LNCaP clone FGC (cell line): Measurements from ENCODE around the gene MXD4.
"Not testable (repeated sequence)": the region's sequence is repeated elsewhere in the genome, so short reads cannot be mapped to it uniquely, and the experiment has no call there.

Experiments
- DNase-seq: peaks from one replicate; pipeline ENCODE4 v3.0.0-alpha.2; 2011; ENCODE audit warnings: low read depth
- H3K4me3 ChIP-seq: 2 replicates; pipeline ENCODE4 v1.5.1; 2011; ENCODE audit warnings: mild to moderate bottlenecking, low read depth, low read length, control low read depth
- CTCF ChIP-seq: IDR thresholded peaks from 2 replicates; pipeline ENCODE4 v1.5.1; 2012; ENCODE audit warnings: mild to moderate bottlenecking; ENCODE audit not compliant: control insufficient read depth, insufficient read depth; ENCODE audit errors: extremely low read depth

Gene MXD4

GRCh38 chr4:2222838-2223237, 39.1 kb downstream of the MXD4 start:
- DNase-seq = no peak
- no peak for TF ChIP-seq CTCF
- no peak overlapping the region for H3K4me3 ChIP-seq

GRCh38 chr4:2221378-2221777, 40.5 kb downstream of the MXD4 start:
- DNase-seq, H3K4me3 ChIP-seq: not testable (repeated sequence)

- no peak overlapping the region for H3K4me3 ChIP-seq
- no peak for DNase-seq
- peak; percentile 97 for TF ChIP-seq CTCF
Measured at GRCh38 chr4:2220016-2220630, 41.8 kb downstream of the MXD4 start.

- no peak for TF ChIP-seq CTCF
- DNase-seq = no peak
- no peak overlapping the region for H3K4me3 ChIP-seq
Measured at GRCh38 chr4:2219233-2219760, 42.6 kb downstream of the MXD4 start.

GRCh38 chr4:2218436-2218835, 43.5 kb downstream of the MXD4 start:
- no peak for DNase-seq
- no peak for TF ChIP-seq CTCF
- no peak overlapping the region for H3K4me3 ChIP-seq

GRCh38 chr4:2217726-2218125, 44.2 kb downstream of the MXD4 start:
- H3K4me3 ChIP-seq = no peak overlapping the region
- no peak for DNase-seq
- TF ChIP-seq CTCF = no peak

GRCh38 chr4:2212831-2213230, 49.1 kb downstream of the MXD4 start:
- no peak overlapping the region for H3K4me3 ChIP-seq
- TF ChIP-seq CTCF = no peak
- DNase-seq = no peak

GRCh38 chr4:2202789-2203188, 59.1 kb downstream of the MXD4 start:
- H3K4me3 ChIP-seq, DNase-seq: not testable (repeated sequence)
